Measurements from ENCODE around the gene TBC1D22A.
"Not testable (repeated sequence)": the region's sequence is repeated elsewhere in the genome, so short reads cannot be mapped to it uniquely, and the experiment has no call there.

Gene TBC1D22A

GRCh38 chr22:46812034-46812605 is 49.7 kb downstream of the TBC1D22A start:
- DNase-seq (ENCODE audit: low read depth in 3 of 3, low spot score in 1 of 3), result no peak

- no peak for DNase-seq (ENCODE audit: low read depth in 3 of 3, low spot score in 1 of 3)
Measured at GRCh38 chr22:46812788-46813187, 50.3 kb downstream of the TBC1D22A start.

GRCh38 chr22:46813816-46814597 is 51.6 kb downstream of the TBC1D22A start:
- no peak for DNase-seq (ENCODE audit: low read depth in 3 of 3, low spot score in 1 of 3)

DNA sequence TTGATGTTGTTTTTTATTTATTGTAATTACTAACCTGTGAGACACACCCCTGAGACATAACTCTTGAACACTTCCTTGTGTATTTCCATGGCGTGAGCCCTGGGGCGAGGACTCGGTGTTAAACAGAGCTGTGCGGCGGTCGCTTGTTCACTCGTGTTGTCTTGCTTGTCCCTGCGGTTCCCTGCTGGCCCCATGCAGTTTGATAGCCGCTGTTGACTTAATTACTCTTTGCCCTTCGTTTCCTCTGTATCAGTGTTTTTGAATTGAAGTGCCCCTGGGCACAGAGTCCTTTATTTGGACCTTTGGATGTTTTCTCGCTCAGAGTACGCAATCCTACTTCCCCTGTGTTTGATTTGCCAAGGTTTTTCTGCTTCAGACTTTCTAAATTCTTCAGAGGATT is 52.7 kb downstream of the TBC1D22A start:
- no peak for DNase-seq (ENCODE audit: low read depth in 3 of 3, low spot score in 1 of 3)

- no peak for DNase-seq (ENCODE audit: low read depth in 3 of 3, low spot score in 1 of 3)
Measured at GRCh38 chr22:46815559-46815895, 53.1 kb downstream of the TBC1D22A start.

- no peak for DNase-seq (ENCODE audit: low read depth in 3 of 3, low spot score in 1 of 3)
Measured at GRCh38 chr22:46815896-46816731, 53.7 kb downstream of the TBC1D22A start.

DNA sequence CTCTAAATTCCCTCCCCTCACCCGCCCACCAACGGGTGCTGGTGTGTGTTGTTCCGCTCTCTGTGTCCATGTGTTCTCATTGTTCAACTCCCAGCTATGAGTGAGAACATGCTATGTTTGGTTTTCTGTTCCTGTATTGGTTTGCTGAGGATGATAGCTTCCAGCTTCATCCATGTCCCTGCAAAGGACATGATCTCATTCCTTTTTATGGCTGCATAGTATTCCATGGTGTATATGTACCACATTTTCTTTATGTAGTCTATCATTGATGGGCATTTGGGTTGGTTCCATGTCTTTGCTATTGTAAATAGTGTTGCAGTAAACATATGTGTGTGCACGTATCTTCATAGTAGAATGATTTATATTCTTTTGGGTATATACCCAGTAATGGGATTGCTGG is 54.9 kb downstream of the TBC1D22A start:
- not testable (repeated sequence) for DNase-seq (ENCODE audit: low read depth in 3 of 3, low spot score in 1 of 3)

DNA sequence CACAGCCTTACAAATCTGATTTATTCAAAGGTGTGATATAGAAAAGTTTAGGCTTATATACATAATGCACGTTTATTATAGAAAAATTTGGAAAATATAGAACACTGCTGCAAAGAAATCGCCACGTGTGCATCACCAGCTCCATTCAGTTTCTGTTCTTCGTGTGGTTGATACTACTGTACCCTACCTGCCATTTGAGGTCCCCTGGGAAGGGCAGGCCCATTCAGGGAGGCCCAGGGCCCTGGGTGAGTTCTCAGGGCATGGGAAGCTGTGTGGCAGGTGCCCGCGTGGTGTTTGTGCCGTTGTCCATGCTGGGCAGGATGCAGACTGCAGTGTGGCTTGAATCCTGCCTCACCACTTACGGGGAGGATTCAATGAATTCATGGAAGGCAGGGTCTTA is 60.8 kb downstream of the TBC1D22A start:
- DNase-seq (ENCODE audit: low read depth in 3 of 3, low spot score in 1 of 3), result no peak

GRCh38 chr22:46823654-46824053 is 61.2 kb downstream of the TBC1D22A start:
- DNase-seq (ENCODE audit: low read depth in 3 of 3, low spot score in 1 of 3), result no peak

DNA sequence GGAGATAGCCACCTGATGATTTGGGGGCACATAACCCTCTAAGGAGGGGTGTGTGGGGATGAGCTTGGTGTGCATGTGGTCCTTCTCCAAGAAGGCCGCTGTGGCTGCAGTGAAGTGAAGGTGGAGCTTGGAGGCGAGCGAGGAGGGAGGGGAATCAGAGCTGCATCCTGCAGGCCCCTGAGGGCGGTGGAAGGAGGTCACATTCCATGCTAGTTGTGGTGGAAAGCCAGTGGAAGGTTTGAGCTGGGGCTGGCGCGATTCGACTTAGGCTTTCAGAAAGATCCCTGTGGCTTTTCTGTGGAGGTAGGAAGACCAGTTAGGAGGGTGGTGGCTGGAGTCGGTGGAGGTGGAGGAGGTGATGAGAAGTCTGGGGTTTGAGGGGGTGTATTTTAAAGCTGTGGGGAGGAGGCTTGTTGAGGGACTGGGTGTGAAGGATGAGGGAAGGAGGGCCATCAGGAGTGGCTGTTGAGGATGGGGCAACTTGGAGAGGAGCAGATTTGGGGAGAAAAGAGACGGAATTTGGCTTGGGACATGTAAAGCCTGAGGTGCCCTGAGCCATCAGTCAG is 62.0 kb downstream of the TBC1D22A start:
- DNase-seq (ENCODE audit: low read depth in 3 of 3, low spot score in 1 of 3), result no peak

- no peak for DNase-seq (ENCODE audit: low read depth in 3 of 3, low spot score in 1 of 3)
Measured at GRCh38 chr22:46824980-46825544, 62.6 kb downstream of the TBC1D22A start.

GRCh38 chr22:46826438-46827135 is 64.1 kb downstream of the TBC1D22A start:
- no peak for DNase-seq (ENCODE audit: low read depth in 3 of 3, low spot score in 1 of 3)

- DNase-seq (ENCODE audit: low read depth in 3 of 3, low spot score in 1 of 3), result no peak
Measured at GRCh38 chr22:46827136-46827780, 64.8 kb downstream of the TBC1D22A start.

- DNase-seq (ENCODE audit: low read depth in 3 of 3, low spot score in 1 of 3), result no peak
Measured at GRCh38 chr22:46827781-46828180, 65.3 kb downstream of the TBC1D22A start.

GRCh38 chr22:46828323-46828900 is 66.0 kb downstream of the TBC1D22A start:
- no peak for DNase-seq (ENCODE audit: low read depth in 3 of 3, low spot score in 1 of 3)

DNA sequence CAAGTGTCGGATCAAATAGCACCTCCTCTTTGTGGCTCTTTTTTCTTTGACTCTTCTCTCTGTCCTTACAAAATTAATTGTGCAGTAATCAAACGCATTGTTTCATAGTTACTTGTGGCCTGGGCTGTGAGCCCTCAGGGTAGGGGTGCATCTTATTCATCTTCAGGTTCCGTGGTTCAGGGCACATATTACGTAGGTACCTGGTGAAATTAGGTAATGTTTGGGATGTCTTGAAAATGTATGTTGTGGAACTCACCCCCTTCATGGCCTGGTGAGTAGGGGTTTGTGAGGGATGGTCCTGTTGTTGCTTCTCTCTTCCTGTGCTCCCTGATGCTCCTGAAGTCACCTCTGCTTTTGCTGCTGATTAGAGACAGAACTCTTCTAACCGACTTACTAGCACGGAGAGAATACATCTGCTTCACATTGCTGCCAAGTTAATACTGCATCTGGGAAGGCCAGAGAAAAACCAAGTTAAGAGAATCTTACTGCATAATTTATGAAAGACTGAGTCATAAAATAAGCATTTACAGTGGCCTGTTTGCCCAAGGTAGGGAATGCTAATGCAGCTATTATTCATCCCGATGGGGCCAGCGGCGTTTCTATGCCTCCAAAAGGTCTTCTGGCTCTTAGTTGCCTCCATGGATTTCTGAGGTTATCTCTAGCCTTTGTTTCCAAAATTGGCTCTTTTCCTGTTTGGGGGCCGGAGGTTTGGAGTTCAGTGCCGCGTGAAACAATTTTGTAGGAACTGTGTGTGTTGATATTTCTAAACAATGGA is 66.9 kb downstream of the TBC1D22A start:
- DNase-seq (ENCODE audit: low read depth in 3 of 3, low spot score in 1 of 3), result no peak

GRCh38 chr22:46829941-46830715 is 67.7 kb downstream of the TBC1D22A start:
- no peak for DNase-seq (ENCODE audit: low read depth in 3 of 3, low spot score in 1 of 3)

- no peak for DNase-seq (ENCODE audit: low read depth in 3 of 3, low spot score in 1 of 3)
Measured at GRCh38 chr22:46830841-46831240, 68.4 kb downstream of the TBC1D22A start.
